Neuronal stem cell (in vitro differentiated cells): ENCODE measurements around the gene SLC22A23.

Source experiments
- DNase-seq: peaks from one replicate; pipeline ENCODE4 v3.0.0-alpha.2; 2013; ENCODE audit warnings: low spot score
- H2AFZ ChIP-seq: one replicate; pipeline ENCODE4 v1.6.1; 2013; ENCODE audit warnings: mild to moderate bottlenecking, low read length, inconsistent platforms
- H2AK5ac ChIP-seq: 2 replicates; pipeline ENCODE4 v1.6.1; 2013; ENCODE audit warnings: low read depth, mild to moderate bottlenecking, inconsistent platforms, low read length, moderate library complexity, mixed read lengths
- H2BK120ac ChIP-seq: 2 replicates; pipeline ENCODE4 v1.6.1; 2013; ENCODE audit warnings: low read depth, mild to moderate bottlenecking, inconsistent platforms, low read length, moderate library complexity, mixed read lengths
- H2BK12ac ChIP-seq: one replicate; pipeline ENCODE4 v1.6.1; 2013; ENCODE audit warnings: low read length, inconsistent platforms
- H2BK15ac ChIP-seq: 2 replicates; pipeline ENCODE4 v1.6.1; 2013; ENCODE audit warnings: mild to moderate bottlenecking, low read length, inconsistent platforms, mixed read lengths
- H2BK5ac ChIP-seq: one replicate; pipeline ENCODE4 v1.6.1; 2013; ENCODE audit warnings: inconsistent platforms, mild to moderate bottlenecking, low read length, moderate library complexity
- H3K14ac ChIP-seq: one replicate; pipeline ENCODE4 v1.6.1; 2013; ENCODE audit warnings: low read length, inconsistent platforms
- H3K18ac ChIP-seq: 2 replicates; pipeline ENCODE4 v1.6.1; 2013; ENCODE audit warnings: low read length, inconsistent platforms
- H3K23ac ChIP-seq: 2 replicates; pipeline ENCODE4 v1.6.1; 2013; ENCODE audit warnings: low read depth, mild to moderate bottlenecking, mixed read lengths, low read length, inconsistent platforms; ENCODE audit not compliant: poor library complexity
- H3K27ac ChIP-seq: replicated peaks from 3 replicates; pipeline ENCODE4 v1.5.1; 2013; ENCODE audit warnings: low read length, inconsistent platforms
- H3K27me3 ChIP-seq, 3 experiments: 2 replicates each; pipeline ENCODE4 v1.6.1; 2013; ENCODE audit warnings: low read length in 3 of 3, mild to moderate bottlenecking in 2 of 3, inconsistent platforms in 1 of 3, low read depth in 1 of 3, mixed read lengths in 1 of 3, moderate library complexity in 1 of 3; ENCODE audit not compliant: control insufficient read depth in 3 of 3, insufficient read depth in 3 of 3
- H3K36me3 ChIP-seq, 2 donors: replicated peaks in 1 of 2; 2 replicates each; pipeline ENCODE4 v1.6.1; 2013; ENCODE audit warnings: low read length in 2 of 2; ENCODE audit not compliant: control insufficient read depth in 2 of 2, insufficient read depth in 2 of 2
- H3K4ac ChIP-seq: 2 replicates; pipeline ENCODE4 v1.6.1; 2013; ENCODE audit warnings: inconsistent platforms, mild to moderate bottlenecking, low read length, moderate library complexity
- H3K4me1 ChIP-seq, 2 donors: 1 replicate in 1 of 2; 2 replicates in 1 of 2; pipeline ENCODE4 v1.6.1; 2013; ENCODE audit warnings: low read length in 2 of 2, low read depth in 1 of 2; ENCODE audit not compliant: control insufficient read depth in 2 of 2, insufficient read depth in 1 of 2
- H3K4me2 ChIP-seq: one replicate; pipeline ENCODE4 v1.6.1; 2013; ENCODE audit warnings: mild to moderate bottlenecking, low read length, inconsistent platforms; ENCODE audit not compliant: insufficient read depth, poor library complexity, severe bottlenecking
- H3K4me3 ChIP-seq, 2 donors: 2 replicates each; pipeline ENCODE4 v1.5.1; 2013; ENCODE audit warnings: low read length in 2 of 2, mild to moderate bottlenecking in 2 of 2, inconsistent platforms in 1 of 2, moderate library complexity in 1 of 2
- H3K79me1 ChIP-seq: one replicate; pipeline ENCODE4 v1.6.1; 2013; ENCODE audit warnings: low read depth, mild to moderate bottlenecking, inconsistent platforms, low read length, moderate library complexity
- H3K9ac ChIP-seq: one replicate; pipeline ENCODE4 v1.6.1; 2013; ENCODE audit warnings: mild to moderate bottlenecking, low read depth, low read length, inconsistent platforms; ENCODE audit not compliant: poor library complexity
- H3K9me3 ChIP-seq, 2 donors: replicated peaks in 1 of 2; 2 replicates each; pipeline versions ENCODE3 to v1.6.1; 2013; ENCODE audit warnings: low read length in 2 of 2, mild to moderate bottlenecking in 2 of 2, inconsistent platforms in 1 of 2, low read depth in 1 of 2, mixed read lengths in 1 of 2, moderate library complexity in 1 of 2; ENCODE audit not compliant: control insufficient read depth in 2 of 2, insufficient read depth in 1 of 2
- H4K8ac ChIP-seq: one replicate; pipeline ENCODE4 v1.6.1; 2013; ENCODE audit warnings: low read depth, mild to moderate bottlenecking, inconsistent platforms, low read length, moderate library complexity
- H4K91ac ChIP-seq: one replicate; pipeline ENCODE4 v1.6.1; 2013; ENCODE audit warnings: low read length, low read depth, mild to moderate bottlenecking, inconsistent platforms; ENCODE audit not compliant: poor library complexity
- WGBS, 2 donors: extraction: QIAGEN DNeasy Blood & Tissue Kit; methylation state at CpG; one replicate each; pipeline ENCODE4 v1.1.7; 2013; ENCODE audit warnings: missing lambda C conversion rate in 2 of 2, mixed read lengths in 1 of 2; ENCODE audit not compliant: insufficient read length in 2 of 2, insufficient replicate concordance in 1 of 2; ENCODE audit errors: extremely low coverage in 2 of 2; 5-methylcytosine and 5-hydroxymethylcytosine counted together

The SLC22A23 gene

DNA sequence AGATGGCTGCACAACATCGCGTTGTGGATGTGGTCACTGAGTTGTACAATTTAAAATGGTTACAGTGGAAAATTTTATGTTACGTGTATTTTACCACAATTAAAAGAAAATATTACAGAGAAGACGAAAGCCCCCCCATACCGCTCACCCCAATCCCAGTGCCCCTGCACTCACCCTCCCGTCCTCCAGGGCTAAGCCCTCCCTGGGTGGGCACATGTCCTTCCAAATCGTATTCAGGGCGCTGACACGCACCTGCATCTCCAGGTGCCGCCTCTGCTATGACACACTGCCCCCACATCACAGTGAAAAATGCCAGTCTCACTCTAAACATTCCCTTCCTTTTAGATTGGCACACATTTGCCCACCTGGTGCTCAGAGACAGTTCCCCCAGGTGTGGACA lies 148.7 kb downstream of the SLC22A23 start:
- Histone ChIP-seq H3K4me2 (no peak overlapping the region), H2BK12ac (no peak overlapping the region), H4K91ac (no peak overlapping the region), H3K4me3 (no peak overlapping the region), H2BK120ac (no peak overlapping the region), H2BK15ac (no peak overlapping the region), H3K4me1 (peaks cover 0 to 8% of the 10 kb centered on the region in 2 donors), H3K27ac (no peak overlapping the region), H3K9ac (no peak overlapping the region), H2AK5ac (no peak overlapping the region), H3K79me1 (peaks cover 2% of the 10 kb centered on the region), H3K18ac (no peak overlapping the region), H4K8ac (no peak overlapping the region), H3K9me3 (peaks cover 0 to 14% of the 10 kb centered on the region in 2 donors), H2BK5ac (no peak overlapping the region), H3K4ac (no peak overlapping the region), H3K23ac (no peak overlapping the region), H3K36me3 (peaks cover 0 to 2% of the 10 kb centered on the region in 2 donors), H2AFZ (no peak overlapping the region), H3K27me3 (no peaks in the 10 kb centered on the region), H3K14ac (no peak overlapping the region)
- no peak for DNase-seq
- no CpG with 5 or more reads among the region's 10 CpGs for WGBS, 2 donors

DNA sequence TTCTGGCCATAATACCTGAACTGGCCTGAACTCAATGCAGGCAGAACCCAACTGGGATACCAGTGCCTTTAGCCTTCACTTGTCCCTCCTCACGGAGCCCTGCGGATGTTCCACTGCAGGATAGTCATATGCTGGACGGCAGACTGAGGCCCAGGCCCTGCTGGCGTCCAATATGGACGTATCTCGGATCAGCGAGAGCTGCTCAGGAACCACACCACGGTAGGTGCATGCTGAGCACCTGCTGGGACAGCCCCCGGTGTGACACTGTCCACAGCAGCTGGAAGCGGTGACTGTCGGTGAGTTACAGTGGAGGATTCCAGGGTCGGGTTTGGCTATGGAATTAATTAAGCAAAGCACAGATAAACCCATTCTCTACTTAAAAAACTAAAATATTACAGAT lies 149.4 kb downstream of the SLC22A23 start:
- Histone ChIP-seq H3K18ac (no peak overlapping the region), H2BK5ac (no peak overlapping the region), H2AFZ (no peak overlapping the region), H3K4me1 (peaks cover 0 to 4% of the 10 kb centered on the region in 2 donors), H3K36me3 (peaks cover 0 to 2% of the 10 kb centered on the region in 2 donors), H3K27me3 (no peaks in the 10 kb centered on the region), H3K4me2 (no peak overlapping the region), H3K9ac (no peak overlapping the region), H3K27ac (no peak overlapping the region), H3K23ac (no peak overlapping the region), H2BK15ac (no peak overlapping the region), H2BK120ac (no peak overlapping the region), H4K8ac (peak overlapping the region; percentile 52), H3K14ac (no peak overlapping the region), H3K4ac (no peak overlapping the region), H4K91ac (no peak overlapping the region), H2AK5ac (no peak overlapping the region), H3K9me3 (peaks cover 0 to 18% of the 10 kb centered on the region in 2 donors), H2BK12ac (no peak overlapping the region), H3K4me3 (no peak overlapping the region), H3K79me1 (peaks cover 2% of the 10 kb centered on the region)
- WGBS, 2 donors: no CpG with 5 or more reads among the region's 12 CpGs
- no peak for DNase-seq

DNA sequence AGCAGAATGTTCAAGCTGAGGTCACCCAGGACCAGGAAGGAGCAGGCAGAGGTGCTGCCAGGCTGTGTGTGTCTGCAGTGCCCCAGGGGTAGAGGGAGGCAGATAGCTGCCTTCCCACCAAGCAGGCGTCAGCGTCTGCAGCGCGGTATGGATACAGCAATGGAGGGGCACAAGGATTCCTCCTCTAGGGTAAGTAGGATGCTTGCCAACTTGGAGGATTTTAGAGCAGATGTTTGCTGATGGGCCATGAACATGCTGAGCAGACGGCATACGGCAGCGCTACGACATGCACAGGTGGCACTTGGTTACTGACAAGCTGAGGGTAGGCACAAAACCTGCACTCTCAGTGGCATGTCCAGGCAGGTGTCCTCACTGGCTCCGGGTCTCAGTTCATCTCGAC lies 150.0 kb downstream of the SLC22A23 start:
- no peak for DNase-seq
- Histone ChIP-seq H3K36me3 (peaks cover 0 to 2% of the 10 kb centered on the region in 2 donors), H3K27me3 (no peaks in the 10 kb centered on the region), H2AFZ (no peak overlapping the region), H3K9ac (no peak overlapping the region), H3K9me3 (peaks cover 0 to 18% of the 10 kb centered on the region in 2 donors), H3K18ac (peak overlapping the region; percentile 40), H2BK15ac (no peak overlapping the region), H2BK120ac (no peak overlapping the region), H3K27ac (no peak overlapping the region), H2AK5ac (no peak overlapping the region), H3K79me1 (peaks cover 2% of the 10 kb centered on the region), H3K4me2 (no peak overlapping the region), H3K14ac (peak overlapping the region; percentile 84), H3K4me3 (no peak overlapping the region), H3K4ac (no peak overlapping the region), H4K91ac (no peak overlapping the region), H2BK12ac (peak overlapping the region; percentile 2), H3K23ac (no peak overlapping the region), H4K8ac (no peak overlapping the region), H2BK5ac (peak overlapping the region; percentile 39), H3K4me1 (peaks cover 0 to 4% of the 10 kb centered on the region in 2 donors)
- no CpG with 5 or more reads among the region's 10 CpGs for WGBS, 2 donors

DNA sequence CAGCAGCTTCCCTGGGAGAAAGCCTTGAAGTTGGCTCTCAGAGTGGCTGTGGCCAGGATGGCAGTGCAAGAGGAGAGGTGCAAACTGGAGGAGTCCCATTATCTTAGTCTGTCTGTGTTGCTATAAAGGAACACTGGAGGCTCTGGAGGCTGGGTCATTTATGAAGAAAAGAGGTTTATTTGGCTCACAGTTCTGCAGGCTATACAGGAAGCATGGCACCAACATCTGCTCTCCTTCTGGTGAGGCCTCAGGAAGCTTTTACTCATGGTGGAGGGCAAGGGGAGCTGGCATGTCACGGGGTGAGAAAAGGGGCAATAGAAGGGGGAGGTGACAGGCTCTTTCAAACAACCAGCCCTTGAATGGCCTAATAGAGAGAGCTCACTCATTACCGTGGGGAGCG lies 151.0 kb downstream of the SLC22A23 start:
- Histone ChIP-seq H3K23ac (no peak overlapping the region), H3K27ac (no peak overlapping the region), H2BK5ac (no peak overlapping the region), H3K4me3 (no peak overlapping the region), H3K4ac (no peak overlapping the region), H3K9ac (no peak overlapping the region), H3K18ac (no peak overlapping the region), H2BK120ac (no peak overlapping the region), H4K8ac (no peak overlapping the region), H3K36me3 (peaks cover 0 to 2% of the 10 kb centered on the region in 2 donors), H3K27me3 (no peaks in the 10 kb centered on the region), H2AK5ac (no peak overlapping the region), H2AFZ (no peak overlapping the region), H3K79me1 (peaks cover 2% of the 10 kb centered on the region), H2BK15ac (no peak overlapping the region), H2BK12ac (no peak overlapping the region), H4K91ac (no peak overlapping the region), H3K4me1 (peaks cover 0 to 4% of the 10 kb centered on the region in 2 donors), H3K9me3 (peaks cover 0 to 18% of the 10 kb centered on the region in 2 donors), H3K14ac (no peak overlapping the region), H3K4me2 (no peak overlapping the region)
- WGBS, 2 donors: no CpG with 5 or more reads among the region's 3 CpGs
- DNase-seq: no peak
